HCT116 (cell line): ENCODE measurements around the gene AK2. TPM values are rescaled to one million over a fixed set of nuclear protein-coding genes. Genes with fewer than 3 reads are reported as not detected.

Experiments
- ATAC-seq: fragments of 200-7000 bp; cut with Tn5 transposase; 2 replicates; pipeline ENCODE4 v1.9.1; 2020; ENCODE audit warnings: mild to moderate bottlenecking, moderate library complexity
- BruUV-seq: library from RNA; stranded (reverse); fragments of 400-500 nt; replicated peaks from 2 replicates; lab custom pipeline; 2021; lab: Mats Ljungman, UMichigan
- CTCF ChIA-PET: fragments of 300-600 bp; sonication (Branson Sonifier 250); formaldehyde crosslinking; loops from one replicate; lab custom pipeline; 2021; ENCODE audit warnings: antibody characterized with exemption; lab: Charles Lee
- POLR2A ChIA-PET: fragments of 300-600, 350-600 bp; sonication (Branson Sonifier 250); formaldehyde crosslinking; loops from one replicate; lab custom pipeline; 2021; ENCODE audit warnings: antibody characterized with exemption; lab: Charles Lee
- RAD21 ChIA-PET, 2 experiments: fragments of 300-600 bp; sonication (Branson Sonifier 250); formaldehyde crosslinking; loops; one replicate each; lab custom pipeline; 2023; ENCODE audit warnings: low total read pairs in 2 of 2; ENCODE audit not compliant: uncharacterized antibody in 2 of 2, unreplicated experiment in 2 of 2, low non-redundant PET in 1 of 2; lab: Charles Lee
- DNase-seq: peaks from one replicate; pipeline ENCODE4 v3.0.0-alpha.2; 2010; ENCODE audit warnings: low read depth, low spot score
- H2AFZ ChIP-seq: fragments of 200-600 bp; shearing (Covaris generic), sonication (generic); 2 replicates; pipeline ENCODE4 v1.6.1; 2017; ENCODE audit warnings: low read depth, mixed run types, mixed read lengths, antibody characterized with exemption, low read length; ENCODE audit not compliant: poor library complexity, severe bottlenecking
- H3K27ac ChIP-seq: 2 replicates; pipeline ENCODE4 v1.5.1; 2012; ENCODE audit warnings: low read depth, low read length
- H3K27me3 ChIP-seq: fragments of 200-600 bp; sonication (generic); 2 replicates; pipeline ENCODE4 v1.6.1; 2016; ENCODE audit warnings: mixed run types, low read length, mixed read lengths; ENCODE audit not compliant: insufficient read depth
- H3K36me3 ChIP-seq, 2 experiments: fragments of 200-500 bp in 1 of 2; fragments of 200-600 bp in 1 of 2; sonication (Bioruptor generic) in 1 of 2; sonication (generic) in 1 of 2; 2 replicates each; pipeline versions ENCODE4 v1.5.1 to v1.6.1; 2014 to 2016; ENCODE audit warnings: low read length in 2 of 2, inconsistent platforms in 1 of 2, mixed read lengths in 1 of 2, mixed run types in 1 of 2; ENCODE audit not compliant: insufficient read depth in 2 of 2, control insufficient read depth in 1 of 2
- H3K4me1 ChIP-seq, 2 experiments: fragments of 200-600 bp in 1 of 2; sonication (generic) in 1 of 2; 2 replicates each; pipeline versions ENCODE4 v1.5.1 to v1.6.1; 2012 to 2017; ENCODE audit warnings: low read length in 2 of 2, inconsistent platforms in 1 of 2, mild to moderate bottlenecking in 1 of 2, mixed read lengths in 1 of 2, mixed run types in 1 of 2, moderate library complexity in 1 of 2; ENCODE audit not compliant: insufficient read depth in 2 of 2, control insufficient read depth in 1 of 2
- H3K4me2 ChIP-seq: fragments of 200-600 bp; sonication (generic); 2 replicates; pipeline ENCODE4 v1.6.1; 2017; ENCODE audit warnings: mixed run types, low read length, mixed read lengths
- H3K4me3 ChIP-seq, 2 experiments: fragments of 200-600 bp in 1 of 2; sonication (generic) in 1 of 2; replicated peaks in 1 of 2; 2 replicates each; pipeline ENCODE4 v1.5.1; 2011 to 2016; ENCODE audit warnings: low read length in 2 of 2, control low read depth in 1 of 2, low read depth in 1 of 2, mild to moderate bottlenecking in 1 of 2, mixed read lengths in 1 of 2, mixed run types in 1 of 2
- H3K79me2 ChIP-seq: fragments of 200-600 bp; sonication (generic); 2 replicates; pipeline ENCODE4 v1.6.1; 2017; ENCODE audit warnings: mild to moderate bottlenecking, mixed run types, low read length, moderate library complexity, mixed read lengths; ENCODE audit not compliant: insufficient read depth
- H3K9ac ChIP-seq: fragments of 200-600 bp; sonication (generic); 2 replicates; pipeline ENCODE4 v1.6.1; 2016; ENCODE audit warnings: low read length, mixed read lengths
- H3K9me2 ChIP-seq: fragments of 200-600 bp; sonication (generic), shearing (Covaris generic); 2 replicates; pipeline ENCODE4 v1.6.1; 2017; ENCODE audit warnings: mixed run types, mild to moderate bottlenecking, moderate library complexity; ENCODE audit not compliant: insufficient read depth
- H3K9me3 ChIP-seq, 2 experiments: fragments of 200-500 bp in 1 of 2; fragments of 200-600 bp in 1 of 2; sonication (Bioruptor generic) in 1 of 2; sonication (generic) in 1 of 2; 2 replicates each; pipeline ENCODE4 v1.6.1; 2014 to 2017; ENCODE audit warnings: low read length in 2 of 2, mixed read lengths in 2 of 2, inconsistent platforms in 1 of 2, low read depth in 1 of 2, mild to moderate bottlenecking in 1 of 2, mixed run types in 1 of 2, moderate library complexity in 1 of 2; ENCODE audit not compliant: control insufficient read depth in 1 of 2, insufficient read depth in 1 of 2
- H4K20me1 ChIP-seq: fragments of 200-600 bp; sonication (generic), shearing (Covaris generic); 2 replicates; pipeline ENCODE4 v1.6.1; 2017; ENCODE audit warnings: mixed run types, mild to moderate bottlenecking, moderate library complexity; ENCODE audit not compliant: insufficient read depth
- RAD21 ChIP-seq: IDR thresholded peaks from 2 replicates; pipeline ENCODE4 v1.6.1; 2012; ENCODE audit warnings: low read depth, mild to moderate bottlenecking
- SP1 ChIP-seq: IDR thresholded peaks from 2 replicates; pipeline ENCODE4 v1.6.1; 2012; ENCODE audit warnings: low read depth
- TCF7L2 ChIP-seq: IDR thresholded peaks from 2 replicates; pipeline ENCODE4 v1.7.0; 2011; ENCODE audit warnings: borderline replicate concordance, inconsistent platforms; ENCODE audit not compliant: insufficient read depth, insufficient read length; ENCODE audit errors: extremely low read depth
- ZFX ChIP-seq: fragments of 450-650 bp; IDR thresholded peaks from 2 replicates; pipeline ENCODE4 v1.6.1; 2017
- intact Hi-C: fragments of 100-400 bp; cut with micrococcal nuclease; formaldehyde crosslinking; loops from 2 replicates; pipeline ENCODE4 v1.10.0; 2022
- total RNA-seq: library from RNA; stranded (reverse); gene quantifications from one replicate; pipeline ENCODE4 v1.2.1, GENCODE V29; 2021; ENCODE audit not compliant: unreplicated experiment
- TF ChIP-seq, protein P1 (sequence below): IDR thresholded peaks from 2 replicates; pipeline ENCODE4 v1.6.1; 2012; ENCODE audit warnings: low read depth
- TF ChIP-seq, protein P2 (sequence below), 3 experiments: fragments of 200-600 bp in 1 of 3; sonication (generic) in 1 of 3; IDR thresholded peaks in 2 of 3; conservative IDR thresholded peaks in 1 of 3; 2 replicates each; pipeline ENCODE4 v1.5.1; 2012 to 2017; ENCODE audit warnings: low read depth in 2 of 3, low read length in 2 of 3, antibody characterized with exemption in 1 of 3, borderline replicate concordance in 1 of 3, control low read depth in 1 of 3, mild to moderate bottlenecking in 1 of 3, mixed read lengths in 1 of 3, mixed run types in 1 of 3, moderate library complexity in 1 of 3; ENCODE audit not compliant: insufficient read depth in 1 of 3

Gene AK2
- total RNA-seq, 1 experiment from 2014 or later = 233 TPM

DNA sequence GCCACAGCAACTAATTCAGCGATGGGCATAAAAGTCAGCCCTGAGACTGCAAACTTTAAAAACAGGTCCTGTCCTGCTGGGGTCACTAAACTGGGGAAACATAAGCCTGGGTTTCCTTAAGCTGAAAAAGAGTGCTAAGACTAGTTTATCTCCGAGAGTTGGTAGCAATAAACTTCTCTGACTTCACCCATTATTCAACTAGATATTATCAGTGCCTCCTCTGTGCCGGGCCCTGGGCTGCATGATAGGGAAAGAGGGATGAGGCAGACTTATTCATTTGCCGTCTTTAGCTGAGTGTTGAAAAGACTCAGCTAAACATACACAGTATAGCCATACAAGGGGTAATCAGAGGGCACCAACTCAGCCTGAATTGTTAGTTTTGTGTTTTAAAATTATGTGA, 33.0 kb downstream of the AK2 start:
- Histone ChIP-seq H3K27ac (no peak overlapping the region), H3K27me3 (no peaks in the 10 kb centered on the region), H3K4me2 (no peak overlapping the region), H3K4me1 (peaks cover 7 to 18% of the 10 kb centered on the region in 2 experiments), H2AFZ (no peak overlapping the region), H3K9me2 (no peaks in the 10 kb centered on the region), H3K36me3 (peaks cover 7 to 10% of the 10 kb centered on the region in 2 experiments; a peak in 2 of 4 replicates), H3K79me2 (peaks cover 4% of the 10 kb centered on the region; the same call in 1 of the 2 replicates), H4K20me1 (no peaks in the 10 kb centered on the region), H3K9ac (no peak overlapping the region), H3K9me3 (no peaks in the 10 kb centered on the region), H3K4me3 (no peak overlapping the region)
- ATAC-seq (no peak), DNase-seq (no peak)
- intact Hi-C loops = no loop called here
- CTCF ChIA-PET = no interaction called here
- POLR2A ChIA-PET = no interaction called here
- RAD21 ChIA-PET = no interaction called here
- no TSS peak for BruUV-seq
- TF ChIP-seq, protein P1, sequence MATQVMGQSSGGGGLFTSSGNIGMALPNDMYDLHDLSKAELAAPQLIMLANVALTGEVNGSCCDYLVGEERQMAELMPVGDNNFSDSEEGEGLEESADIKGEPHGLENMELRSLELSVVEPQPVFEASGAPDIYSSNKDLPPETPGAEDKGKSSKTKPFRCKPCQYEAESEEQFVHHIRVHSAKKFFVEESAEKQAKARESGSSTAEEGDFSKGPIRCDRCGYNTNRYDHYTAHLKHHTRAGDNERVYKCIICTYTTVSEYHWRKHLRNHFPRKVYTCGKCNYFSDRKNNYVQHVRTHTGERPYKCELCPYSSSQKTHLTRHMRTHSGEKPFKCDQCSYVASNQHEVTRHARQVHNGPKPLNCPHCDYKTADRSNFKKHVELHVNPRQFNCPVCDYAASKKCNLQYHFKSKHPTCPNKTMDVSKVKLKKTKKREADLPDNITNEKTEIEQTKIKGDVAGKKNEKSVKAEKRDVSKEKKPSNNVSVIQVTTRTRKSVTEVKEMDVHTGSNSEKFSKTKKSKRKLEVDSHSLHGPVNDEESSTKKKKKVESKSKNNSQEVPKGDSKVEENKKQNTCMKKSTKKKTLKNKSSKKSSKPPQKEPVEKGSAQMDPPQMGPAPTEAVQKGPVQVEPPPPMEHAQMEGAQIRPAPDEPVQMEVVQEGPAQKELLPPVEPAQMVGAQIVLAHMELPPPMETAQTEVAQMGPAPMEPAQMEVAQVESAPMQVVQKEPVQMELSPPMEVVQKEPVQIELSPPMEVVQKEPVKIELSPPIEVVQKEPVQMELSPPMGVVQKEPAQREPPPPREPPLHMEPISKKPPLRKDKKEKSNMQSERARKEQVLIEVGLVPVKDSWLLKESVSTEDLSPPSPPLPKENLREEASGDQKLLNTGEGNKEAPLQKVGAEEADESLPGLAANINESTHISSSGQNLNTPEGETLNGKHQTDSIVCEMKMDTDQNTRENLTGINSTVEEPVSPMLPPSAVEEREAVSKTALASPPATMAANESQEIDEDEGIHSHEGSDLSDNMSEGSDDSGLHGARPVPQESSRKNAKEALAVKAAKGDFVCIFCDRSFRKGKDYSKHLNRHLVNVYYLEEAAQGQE = no peak
- TF ChIP-seq RAD21 = no peak
- no peak for TF ChIP-seq SP1

DNA sequence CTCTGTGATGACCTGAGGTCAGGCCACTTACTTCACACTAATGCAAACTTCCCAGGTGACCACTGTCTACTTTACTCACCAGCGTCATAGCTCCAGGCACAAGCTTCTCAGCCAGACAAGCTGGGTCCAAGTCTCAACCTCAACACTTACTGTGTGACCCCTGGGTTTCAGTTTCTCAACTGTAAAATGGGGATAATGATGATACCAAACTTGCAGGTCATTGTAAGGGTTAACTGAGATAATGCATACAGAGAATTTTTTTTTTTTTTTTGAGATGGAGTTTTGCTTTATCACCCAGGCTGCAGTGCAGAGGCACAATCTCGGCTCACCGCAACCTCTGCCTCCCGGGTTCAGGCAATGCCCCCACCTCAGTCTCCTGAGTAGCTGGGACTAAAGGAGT, 34.7 kb downstream of the AK2 start:
- ChIA-PET CTCF (interaction anchor here (1.6 to 3.0 kb wide), 2 partner anchors 10 to 69 kb away, joined by 7 read pairs; no protein-coding TSS in a partner anchor), RAD21 (no interaction called here), POLR2A (interaction anchor here (0.7 to 1.2 kb wide), 2 partner anchors 10 to 130 kb away, joined by 3 read pairs; no protein-coding TSS in a partner anchor)
- TF ChIP-seq, protein P2, sequence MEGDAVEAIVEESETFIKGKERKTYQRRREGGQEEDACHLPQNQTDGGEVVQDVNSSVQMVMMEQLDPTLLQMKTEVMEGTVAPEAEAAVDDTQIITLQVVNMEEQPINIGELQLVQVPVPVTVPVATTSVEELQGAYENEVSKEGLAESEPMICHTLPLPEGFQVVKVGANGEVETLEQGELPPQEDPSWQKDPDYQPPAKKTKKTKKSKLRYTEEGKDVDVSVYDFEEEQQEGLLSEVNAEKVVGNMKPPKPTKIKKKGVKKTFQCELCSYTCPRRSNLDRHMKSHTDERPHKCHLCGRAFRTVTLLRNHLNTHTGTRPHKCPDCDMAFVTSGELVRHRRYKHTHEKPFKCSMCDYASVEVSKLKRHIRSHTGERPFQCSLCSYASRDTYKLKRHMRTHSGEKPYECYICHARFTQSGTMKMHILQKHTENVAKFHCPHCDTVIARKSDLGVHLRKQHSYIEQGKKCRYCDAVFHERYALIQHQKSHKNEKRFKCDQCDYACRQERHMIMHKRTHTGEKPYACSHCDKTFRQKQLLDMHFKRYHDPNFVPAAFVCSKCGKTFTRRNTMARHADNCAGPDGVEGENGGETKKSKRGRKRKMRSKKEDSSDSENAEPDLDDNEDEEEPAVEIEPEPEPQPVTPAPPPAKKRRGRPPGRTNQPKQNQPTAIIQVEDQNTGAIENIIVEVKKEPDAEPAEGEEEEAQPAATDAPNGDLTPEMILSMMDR (IDR thresholded peaks at IDR 0.05 in 2 of 3, conservative IDR thresholded peaks at IDR 0.05 in 1 of 3; ENCODE audit: borderline replicate concordance in 1 of 3, insufficient read depth in 1 of 3, low read depth in 2 of 3, low read length in 2 of 3) = no peak
- TF ChIP-seq ZFX (no peak), TCF7L2 (no peak), SP1 (no peak)
- Histone ChIP-seq H3K4me3 (no peak overlapping the region), H3K9me2 (no peaks in the 10 kb centered on the region), H3K79me2 (peaks cover 4% of the 10 kb centered on the region; the same call in 1 of the 2 replicates), H4K20me1 (no peaks in the 10 kb centered on the region), H2AFZ (no peak overlapping the region), H3K27me3 (no peaks in the 10 kb centered on the region), H3K4me1 (peaks cover 1 to 6% of the 10 kb centered on the region in 2 experiments; a peak in 3 of 4 replicates), H3K36me3 (no peaks in the 10 kb centered on the region), H3K9me3 (no peaks in the 10 kb centered on the region), H3K9ac (no peak overlapping the region), H3K27ac (no peak overlapping the region), H3K4me2 (no peak overlapping the region)
- intact Hi-C loops = no loop called here
- DNase-seq = no peak
- no TSS peak for BruUV-seq
- no peak for ATAC-seq
